Activated T-cell treated with anti-CD3 and anti-CD28 coated beads, Interleukin-2, amount 50 U/mL, for 72 hours (primary cell): ENCODE data around the gene SBF1. TPM values are rescaled to one million over a fixed set of nuclear protein-coding genes. Genes with fewer than 3 reads are reported as not detected.
A peak's percentile ranks its signal among the peaks of the same experiment; 100 is the strongest.

Experiments
- ATAC-seq, 2 donors: fragments of 150-1000 bp; cut with Tn5 transposase; replicated peaks in 1 of 2; 2 replicates each; pipeline ENCODE4 v1.10.0; 2021; ENCODE audit warnings: moderate library complexity in 2 of 2, mild to moderate bottlenecking in 1 of 2
- DNase-seq, 2 donors: peaks; one replicate each; pipeline ENCODE4 v3.0.0; 2021 to 2022; ENCODE audit warnings: mixed read lengths in 1 of 2
- H3K27ac Mint-ChIP-seq: one replicate; pipeline ENCODE4 v1.8.0; 2022; ENCODE audit warnings: mild to moderate bottlenecking, moderate library complexity, mixed read lengths
- H3K27me3 Mint-ChIP-seq: one replicate; pipeline ENCODE4 v1.8.0; 2022; ENCODE audit warnings: low read depth, mixed read lengths
- H3K36me3 Mint-ChIP-seq, 2 donors: one replicate each; pipeline ENCODE4 v1.8.0; 2022; ENCODE audit warnings: mixed read lengths in 2 of 2, mild to moderate bottlenecking in 1 of 2; ENCODE audit not compliant: insufficient read depth in 2 of 2
- H3K4me1 Mint-ChIP-seq: one replicate; pipeline ENCODE4 v1.8.0; 2022; ENCODE audit warnings: low read depth, mixed read lengths
- H3K4me3 Mint-ChIP-seq, 2 donors: one replicate each; pipeline ENCODE4 v1.8.0; 2022; ENCODE audit warnings: mild to moderate bottlenecking in 2 of 2, mixed read lengths in 2 of 2, moderate library complexity in 2 of 2
- H3K9me3 Mint-ChIP-seq, 2 donors: one replicate each; pipeline ENCODE4 v1.8.0; 2022; ENCODE audit warnings: mixed read lengths in 2 of 2
- total RNA-seq, 2 donors: library from RNA; stranded (reverse); gene quantifications; one replicate each; pipeline ENCODE4 v1.2.3, GENCODE V29; 2022

Gene SBF1
- total RNA-seq, 2 donors from 2014 or later = 108 to 114 TPM

- ATAC-seq (peak in 1 of 2 donors; percentile 14), DNase-seq (peak; percentile 57 to 58)
- H3K4me1 Mint-ChIP-seq = peaks cover 58% of the 10 kb centered on the region
These were observed 772 bp downstream of the SBF1 start for GRCh38 chr22:50473855-50474671.

GRCh38 chr22:50473088-50473487 is 1.7 kb downstream of the SBF1 start:
- H3K4me3 Mint-ChIP-seq = peak overlapping the region; percentile 89 to 100
- peak overlapping the region; percentile 66 for H3K27ac Mint-ChIP-seq
- H3K4me1 Mint-ChIP-seq = peaks cover 66% of the 10 kb centered on the region

More at GRCh38 chr22:50473855-50474671, 772 bp downstream of the SBF1 start:
- no peaks in the 10 kb centered on the region for H3K27me3 Mint-ChIP-seq
- H3K36me3 Mint-ChIP-seq = peaks cover 2 to 5% of the 10 kb centered on the region in 2 donors
- no peaks in the 10 kb centered on the region for H3K9me3 Mint-ChIP-seq
- peak overlapping the region; percentile 89 to 100 for H3K4me3 Mint-ChIP-seq
- peak overlapping the region; percentile 36 for H3K27ac Mint-ChIP-seq

GRCh38 chr22:50471962-50472361 is 2.9 kb downstream of the SBF1 start:
- H3K4me1 Mint-ChIP-seq = peaks cover 67% of the 10 kb centered on the region

More at GRCh38 chr22:50473088-50473487, 1.7 kb downstream of the SBF1 start:
- Mint-ChIP-seq H3K36me3 (peaks cover 2 to 5% of the 10 kb centered on the region in 2 donors), H3K9me3 (no peaks in the 10 kb centered on the region), H3K27me3 (no peaks in the 10 kb centered on the region)
- DNase-seq (peak; percentile 51 to 69), ATAC-seq (peak; percentile 21 to 22)

GRCh38 chr22:50471197-50471847 is 3.5 kb downstream of the SBF1 start:
- H3K27ac Mint-ChIP-seq = peak overlapping the region; percentile 73
- H3K4me1 Mint-ChIP-seq = peaks cover 66% of the 10 kb centered on the region
- no peaks in the 10 kb centered on the region for H3K27me3 Mint-ChIP-seq
- H3K4me3 Mint-ChIP-seq = peak overlapping the region; percentile 73 to 81
- DNase-seq (no peak), ATAC-seq (no peak)
- peaks cover 7 to 8% of the 10 kb centered on the region in 2 donors for H3K36me3 Mint-ChIP-seq
- H3K9me3 Mint-ChIP-seq = no peaks in the 10 kb centered on the region

More at GRCh38 chr22:50471962-50472361, 2.9 kb downstream of the SBF1 start:
- DNase-seq = no peak
- ATAC-seq = no peak
- H3K9me3 Mint-ChIP-seq = no peaks in the 10 kb centered on the region
- H3K27ac Mint-ChIP-seq = peak overlapping the region; percentile 9
- no peaks in the 10 kb centered on the region for H3K27me3 Mint-ChIP-seq
- peak overlapping the region; percentile 31 to 81 for H3K4me3 Mint-ChIP-seq
- H3K36me3 Mint-ChIP-seq = peaks cover 3 to 5% of the 10 kb centered on the region in 2 donors

- Mint-ChIP-seq H3K9me3 (no peaks in the 10 kb centered on the region), H3K27me3 (no peaks in the 10 kb centered on the region), H3K4me1 (peaks cover 61% of the 10 kb centered on the region), H3K27ac (peak overlapping the region; percentile 73), H3K4me3 (peak overlapping the region; percentile 73 to 81), H3K36me3 (peaks cover 7 to 9% of the 10 kb centered on the region in 2 donors)
- DNase-seq = no peak
- ATAC-seq = no peak
These were observed 4.3 kb downstream of the SBF1 start for GRCh38 chr22:50470491-50470890.

- Mint-ChIP-seq H3K4me3 (peak overlapping the region; percentile 73 to 81), H3K27me3 (no peaks in the 10 kb centered on the region), H3K36me3 (peaks cover 7 to 9% of the 10 kb centered on the region in 2 donors), H3K27ac (peak overlapping the region; percentile 38), H3K9me3 (no peaks in the 10 kb centered on the region), H3K4me1 (peaks cover 61% of the 10 kb centered on the region)
- ATAC-seq (peak; percentile 86 to 89), DNase-seq (peak; percentile 95 to 97)
These were observed 5.2 kb downstream of the SBF1 start for GRCh38 chr22:50469377-50470305.

- Mint-ChIP-seq H3K4me1 (peaks cover 55% of the 10 kb centered on the region), H3K36me3 (peaks cover 6 to 10% of the 10 kb centered on the region in 2 donors), H3K4me3 (peak overlapping the region; percentile 73 to 81), H3K27me3 (no peaks in the 10 kb centered on the region), H3K9me3 (no peaks in the 10 kb centered on the region), H3K27ac (no peak overlapping the region)
- DNase-seq (no peak), ATAC-seq (no peak)
These were observed 6.2 kb downstream of the SBF1 start for GRCh38 chr22:50468626-50469025.

- Mint-ChIP-seq H3K27me3 (no peaks in the 10 kb centered on the region), H3K4me3 (peak overlapping the region in 1 of 2 donors; percentile 46), H3K36me3 (peaks cover 4 to 11% of the 10 kb centered on the region in 2 donors), H3K9me3 (no peaks in the 10 kb centered on the region), H3K4me1 (peaks cover 48% of the 10 kb centered on the region), H3K27ac (no peak overlapping the region)
- no peak for DNase-seq
- no peak for ATAC-seq
These were observed 6.9 kb downstream of the SBF1 start for GRCh38 chr22:50467773-50468440.

- H3K27me3 Mint-ChIP-seq = no peaks in the 10 kb centered on the region
- H3K9me3 Mint-ChIP-seq = no peaks in the 10 kb centered on the region
- H3K36me3 Mint-ChIP-seq = peaks cover 4 to 11% of the 10 kb centered on the region in 2 donors
- DNase-seq (no peak), ATAC-seq (no peak)
- no peak overlapping the region for H3K4me3 Mint-ChIP-seq
- peaks cover 43% of the 10 kb centered on the region for H3K4me1 Mint-ChIP-seq
- H3K27ac Mint-ChIP-seq = no peak overlapping the region
These were observed 7.5 kb downstream of the SBF1 start for GRCh38 chr22:50467341-50467740.

- H3K36me3 Mint-ChIP-seq = peaks cover 8 to 15% of the 10 kb centered on the region in 2 donors
- H3K4me3 Mint-ChIP-seq = no peak overlapping the region
- no peaks in the 10 kb centered on the region for H3K27me3 Mint-ChIP-seq
- H3K27ac Mint-ChIP-seq = no peak overlapping the region
- ATAC-seq = no peak
- H3K4me1 Mint-ChIP-seq = peaks cover 22% of the 10 kb centered on the region
- DNase-seq = no peak
- no peaks in the 10 kb centered on the region for H3K9me3 Mint-ChIP-seq
These were observed 9.5 kb downstream of the SBF1 start for GRCh38 chr22:50465066-50465930.

- no peak overlapping the region for H3K4me3 Mint-ChIP-seq
- ATAC-seq = no peak
- peaks cover 17% of the 10 kb centered on the region for H3K4me1 Mint-ChIP-seq
- H3K27ac Mint-ChIP-seq = no peak overlapping the region
- no peaks in the 10 kb centered on the region for H3K9me3 Mint-ChIP-seq
- no peak for DNase-seq
- no peaks in the 10 kb centered on the region for H3K27me3 Mint-ChIP-seq
- peaks cover 8 to 15% of the 10 kb centered on the region in 2 donors for H3K36me3 Mint-ChIP-seq
These were observed 10.4 kb downstream of the SBF1 start for GRCh38 chr22:50464451-50464850.
